OCI-M2 (cell line): ENCODE data around the gene ACTR1A.
A peak's percentile ranks its signal among the peaks of the same experiment; 100 is the strongest.
"Not testable (repeated sequence)": the region's sequence is repeated elsewhere in the genome, so short reads cannot be mapped to it uniquely, and the experiment has no call there.

ENCODE experiments used
- DNase-seq: peaks from one replicate; lab custom pipeline; 2025; ENCODE audit not compliant: unreplicated experiment; lab: John Stamatoyannopoulos, UW

ACTR1A gene

GRCh38 chr10:102455893-102456471 lies 46.5 kb downstream of the ACTR1A start:
- DNase-seq = no peak

DNA sequence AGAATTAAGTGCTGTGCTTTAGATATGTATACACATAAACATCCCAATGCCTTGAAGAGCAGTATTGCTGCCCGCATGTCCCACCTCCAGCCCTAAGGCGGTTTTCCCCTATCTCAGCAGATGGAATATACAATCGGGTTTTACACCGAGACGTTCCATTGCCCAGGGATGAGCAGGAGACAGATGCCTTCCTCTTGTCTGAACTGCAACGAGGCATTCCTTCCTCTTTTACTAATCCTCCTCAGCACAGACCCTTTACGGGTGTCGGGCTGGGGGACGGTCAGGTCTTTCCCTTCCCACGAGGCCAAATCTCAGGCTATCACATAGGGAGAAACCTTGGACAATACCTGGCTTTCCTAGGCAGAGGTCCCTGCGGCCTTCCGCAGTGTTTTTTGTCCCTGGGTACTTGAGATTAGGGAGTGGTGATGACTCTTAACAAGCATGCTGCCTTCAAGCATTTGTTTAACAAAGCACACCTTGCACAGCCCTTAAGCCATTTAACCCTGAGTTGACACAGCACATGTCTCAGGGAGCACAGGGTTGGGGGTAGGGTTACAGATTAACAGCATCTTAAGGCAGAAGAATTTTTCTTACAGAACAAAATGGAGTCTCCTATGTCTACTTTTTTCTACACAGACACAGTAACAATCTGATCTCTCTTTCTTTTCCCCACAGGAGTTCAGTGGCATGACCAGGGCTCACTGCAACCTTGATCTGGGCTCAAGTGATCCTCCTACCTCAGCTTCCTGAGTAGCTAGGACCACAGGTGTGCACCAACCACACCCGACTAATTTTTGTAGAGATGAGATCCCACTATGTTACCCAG lies 47.6 kb downstream of the ACTR1A start:
- not testable (repeated sequence) for DNase-seq

DNA sequence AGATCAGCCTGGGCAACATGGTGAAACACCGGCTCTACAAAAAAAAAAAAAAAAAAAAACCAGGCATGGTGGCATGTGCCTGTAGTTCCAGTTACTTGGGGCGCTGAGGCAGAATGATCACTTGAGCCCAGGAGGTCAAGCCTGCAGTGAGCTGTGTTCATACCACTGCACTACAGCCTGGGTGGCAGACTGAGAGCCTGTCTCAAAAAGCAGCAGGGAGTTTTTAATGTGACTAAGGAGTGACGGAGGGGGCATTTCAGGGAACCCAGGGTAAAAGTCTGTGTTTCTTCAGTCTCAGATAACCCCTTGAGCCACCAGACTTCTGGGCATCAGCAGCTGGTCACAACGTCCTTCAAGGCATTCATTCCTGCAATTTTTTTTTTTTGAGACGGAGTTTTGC lies 49.0 kb downstream of the ACTR1A start:
- no peak for DNase-seq

DNA sequence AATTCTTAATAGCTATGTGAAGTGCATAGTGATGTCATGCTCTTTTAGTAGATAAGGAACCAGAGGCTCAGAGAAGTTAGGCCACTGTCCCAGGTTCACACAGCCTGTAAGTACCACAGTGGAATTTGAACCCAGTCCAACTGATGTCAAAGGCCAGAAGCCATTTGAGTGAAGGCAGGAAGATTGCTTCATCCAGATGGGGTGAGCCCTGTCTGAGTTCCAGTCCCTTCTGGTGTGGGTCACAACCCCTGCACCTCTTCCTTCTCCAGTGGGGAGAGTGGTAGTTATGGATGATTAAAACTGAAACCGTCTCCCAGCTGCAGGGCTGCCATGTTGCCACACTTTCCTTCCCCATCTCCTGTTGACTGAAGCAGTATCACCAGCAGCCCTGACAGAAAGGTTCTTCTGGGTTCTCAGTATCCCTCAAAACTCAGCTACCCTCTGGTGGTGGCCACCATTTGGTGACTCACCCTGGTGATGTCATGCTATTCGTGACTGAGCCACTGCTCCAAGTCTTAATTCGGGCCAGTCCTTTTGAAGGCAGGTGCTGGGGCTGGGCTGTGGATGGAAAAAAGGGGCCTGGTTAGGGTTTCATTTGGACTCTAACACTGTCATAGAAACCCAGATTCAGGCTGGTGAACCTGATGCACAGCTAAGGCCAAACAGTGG lies 49.7 kb downstream of the ACTR1A start:
- no peak for DNase-seq

DNA sequence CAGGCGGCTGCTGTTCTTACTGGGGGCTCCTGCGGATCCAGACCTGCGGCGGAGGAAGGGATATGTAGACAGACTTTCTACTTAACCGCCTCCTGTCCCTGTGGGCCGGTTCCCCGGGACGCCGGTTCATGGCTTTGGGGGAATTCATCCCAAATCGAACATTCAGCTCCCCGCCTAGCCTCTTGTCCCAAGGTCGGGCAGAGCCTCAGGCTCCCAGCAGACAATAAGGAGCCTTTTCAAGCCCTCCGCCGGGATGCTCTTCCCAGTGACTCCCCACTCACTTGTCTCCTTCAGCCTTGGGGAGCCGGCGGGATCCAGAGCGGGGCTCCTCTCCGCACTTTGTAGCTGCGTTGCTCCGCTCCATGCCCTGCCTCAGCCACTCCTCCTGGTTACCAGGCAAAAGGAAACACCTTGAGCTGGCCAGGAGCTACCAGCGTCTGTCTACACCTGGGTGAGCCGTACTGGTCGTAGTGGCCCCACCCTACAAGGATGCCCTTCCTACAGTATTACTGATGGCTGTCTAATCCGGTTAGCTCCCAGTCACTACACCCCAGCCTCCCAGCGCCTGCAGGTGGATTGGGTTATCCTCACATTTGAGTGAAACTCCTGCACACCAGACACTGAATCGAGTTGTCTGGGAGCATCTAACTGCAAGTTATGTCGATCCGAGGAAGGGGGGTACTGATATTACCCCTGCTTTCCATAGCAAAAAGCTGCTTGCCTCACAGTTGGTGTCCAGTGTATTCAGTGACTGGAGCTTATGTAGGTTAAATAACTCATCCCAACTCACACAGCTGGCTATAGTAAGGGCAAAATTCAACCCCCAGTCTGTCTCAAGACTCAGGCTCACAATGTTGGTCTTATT lies 51.2 kb downstream of the ACTR1A start, which contains the start of gene C10orf95:
C10orf95 (minus strand) TSS at position 439 of the 865 bp plus-strand sequence. CDS start 450 bp downstream, outside the sequence.
- no peak for DNase-seq

DNA sequence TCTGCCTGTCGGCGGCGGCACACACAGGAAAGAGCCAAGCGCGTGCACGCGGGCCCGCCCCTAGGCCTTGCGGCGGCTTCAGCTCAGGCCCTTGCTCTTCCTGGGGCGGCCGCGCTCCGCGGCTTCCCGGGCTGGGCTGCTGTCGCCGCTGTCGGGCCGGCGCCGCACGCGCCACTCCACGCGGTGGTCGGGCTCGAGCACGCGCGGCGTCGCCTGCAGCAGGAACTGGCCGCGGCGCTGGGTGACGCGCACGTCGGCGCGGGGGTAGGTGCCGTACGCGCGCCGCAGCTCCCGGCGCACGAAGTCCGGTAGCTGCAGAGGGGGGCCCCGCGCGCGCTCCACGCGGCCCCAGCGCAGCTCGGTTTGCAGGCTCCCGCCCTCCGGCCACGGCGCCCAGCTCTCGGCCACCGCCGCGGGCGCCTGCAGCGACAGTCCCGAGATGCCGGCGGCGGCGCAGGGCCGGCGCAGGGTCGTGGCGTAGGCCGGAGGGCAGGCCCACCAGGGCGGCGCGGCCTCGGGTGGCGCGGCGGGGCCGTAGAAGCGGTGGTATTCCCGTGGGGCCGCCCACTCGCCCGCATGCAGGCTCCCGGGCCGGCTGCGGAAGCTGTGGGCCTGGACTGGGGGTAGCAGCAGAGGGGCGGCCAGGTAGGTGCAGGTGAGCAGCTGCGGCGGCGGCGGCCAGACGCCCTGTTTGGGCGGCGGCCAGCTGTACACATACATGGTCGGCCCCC lies 52.0 kb downstream of the ACTR1A start:
- no peak for DNase-seq

GRCh38 chr10:102450124-102450373 lies 52.5 kb downstream of the ACTR1A start:
- no peak for DNase-seq

DNA sequence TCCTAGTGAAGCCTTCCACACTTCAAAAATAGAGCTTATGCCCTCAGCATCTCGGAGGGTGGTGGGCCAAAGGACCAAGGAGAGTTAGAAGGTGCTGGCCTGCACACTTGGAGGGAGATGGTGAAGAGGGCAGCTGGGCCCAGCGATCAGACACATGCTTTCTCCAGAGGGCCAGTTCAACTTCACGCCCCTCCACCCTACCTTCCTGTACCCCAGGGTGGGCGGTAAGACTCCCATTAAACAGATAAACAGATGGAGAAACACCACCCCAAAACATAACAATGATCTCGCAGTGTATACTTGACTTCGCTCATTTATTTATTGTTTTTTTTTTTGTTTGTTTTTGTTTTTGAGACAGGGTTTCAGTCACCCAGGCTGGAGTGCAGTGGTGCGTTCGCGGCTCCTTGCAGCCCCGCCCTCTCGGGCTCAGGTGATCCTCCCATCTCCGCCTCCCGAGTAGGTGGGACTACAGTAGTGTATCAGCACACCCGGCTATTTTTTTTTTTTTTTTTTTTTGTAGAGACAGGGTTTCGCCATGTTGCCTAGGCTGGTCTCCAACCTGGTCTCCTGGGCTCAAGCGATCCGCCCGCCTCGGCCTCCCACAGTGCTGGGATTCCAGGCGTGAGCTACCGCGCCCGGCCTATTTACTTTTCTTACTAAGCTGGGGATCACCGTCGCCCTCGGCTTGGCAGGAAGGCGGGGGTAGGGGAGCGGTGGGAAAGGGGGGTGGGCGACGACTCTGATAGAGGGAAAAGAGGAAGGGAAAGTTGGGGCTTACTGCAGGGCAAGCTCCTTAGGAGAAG lies 53.0 kb downstream of the ACTR1A start:
- peak; percentile 49 for DNase-seq

GRCh38 chr10:102444851-102445250 lies 57.7 kb downstream of the ACTR1A start:
- DNase-seq = no peak

- DNase-seq = no peak
These were observed 64.1 kb downstream of the ACTR1A start for GRCh38 chr10:102438374-102438773.

- DNase-seq = no peak
These were observed 65.0 kb downstream of the ACTR1A start for GRCh38 chr10:102437515-102437914.

DNA sequence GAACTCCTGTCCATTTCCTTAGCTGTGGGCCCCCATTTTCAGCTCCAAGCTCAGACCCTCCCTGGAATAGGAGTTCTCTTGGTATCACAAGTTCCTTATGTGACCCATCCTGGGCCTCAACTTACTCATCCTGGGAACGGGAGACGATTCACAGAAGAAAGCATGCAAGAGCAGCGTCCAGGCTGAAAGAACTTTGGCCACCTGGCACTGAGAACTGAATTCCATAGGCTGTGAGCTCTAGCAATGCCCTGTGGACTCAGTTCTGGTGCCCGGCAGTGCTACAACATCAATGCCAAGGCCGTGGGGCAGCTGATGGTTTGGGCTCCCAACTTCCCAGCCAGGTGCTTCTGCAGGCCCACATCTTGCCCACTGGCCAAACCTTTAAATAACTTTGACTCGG lies 66.2 kb downstream of the ACTR1A start:
- no peak for DNase-seq

DNA sequence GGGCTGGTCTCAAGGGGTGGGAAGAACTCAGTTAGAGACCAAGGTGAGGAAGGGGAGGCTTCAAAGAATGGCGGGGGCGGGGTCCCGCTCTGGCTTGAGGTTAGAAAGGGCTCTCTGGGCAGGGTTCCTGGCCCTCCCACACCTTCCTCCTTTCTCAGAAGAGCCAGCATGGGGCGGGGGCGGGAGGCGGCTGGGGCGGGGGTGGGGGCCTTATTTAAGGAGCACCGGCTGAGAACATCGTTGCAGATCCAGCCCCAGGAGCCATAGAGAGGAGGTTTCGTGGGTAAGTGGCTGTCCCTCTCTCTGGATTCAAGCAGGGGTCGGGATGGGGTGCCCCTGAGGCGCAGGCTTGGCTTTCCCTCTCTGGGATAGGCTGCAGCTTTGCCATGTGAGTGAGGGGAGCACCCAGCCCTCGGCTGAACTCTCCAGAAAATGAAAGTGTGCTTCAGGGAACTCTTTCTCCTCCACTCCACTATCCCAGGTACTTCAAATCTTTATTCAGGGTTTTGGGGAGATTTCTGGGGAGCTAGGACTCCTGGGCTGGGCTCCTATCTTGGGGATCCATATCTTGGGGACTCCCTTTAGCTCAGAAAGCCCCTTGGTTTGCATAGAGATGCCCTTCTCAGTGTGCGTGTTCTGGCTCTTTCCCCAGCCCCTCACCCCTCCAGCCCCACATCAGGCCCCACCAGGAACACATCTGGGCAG lies 66.8 kb downstream of the ACTR1A start:
- DNase-seq = no peak

DNA sequence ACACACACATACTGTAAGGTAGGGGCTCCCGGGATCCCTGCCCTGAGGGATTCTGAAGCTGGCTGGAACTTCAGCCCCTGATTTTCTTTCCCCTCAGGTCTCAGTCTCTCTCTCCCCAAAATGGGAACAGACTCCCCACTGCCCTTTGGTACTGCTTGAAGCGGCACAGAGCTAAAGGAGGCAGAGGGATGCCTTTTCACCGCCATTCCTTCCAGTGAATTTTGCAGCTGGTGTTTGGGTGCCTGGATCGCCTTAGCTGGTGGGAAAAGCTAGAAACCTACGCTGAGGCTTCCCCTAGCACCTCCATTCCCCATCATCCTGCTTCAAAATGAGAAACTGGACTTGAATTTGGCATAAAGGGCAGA lies 67.4 kb downstream of the ACTR1A start:
- DNase-seq = no peak

DNA sequence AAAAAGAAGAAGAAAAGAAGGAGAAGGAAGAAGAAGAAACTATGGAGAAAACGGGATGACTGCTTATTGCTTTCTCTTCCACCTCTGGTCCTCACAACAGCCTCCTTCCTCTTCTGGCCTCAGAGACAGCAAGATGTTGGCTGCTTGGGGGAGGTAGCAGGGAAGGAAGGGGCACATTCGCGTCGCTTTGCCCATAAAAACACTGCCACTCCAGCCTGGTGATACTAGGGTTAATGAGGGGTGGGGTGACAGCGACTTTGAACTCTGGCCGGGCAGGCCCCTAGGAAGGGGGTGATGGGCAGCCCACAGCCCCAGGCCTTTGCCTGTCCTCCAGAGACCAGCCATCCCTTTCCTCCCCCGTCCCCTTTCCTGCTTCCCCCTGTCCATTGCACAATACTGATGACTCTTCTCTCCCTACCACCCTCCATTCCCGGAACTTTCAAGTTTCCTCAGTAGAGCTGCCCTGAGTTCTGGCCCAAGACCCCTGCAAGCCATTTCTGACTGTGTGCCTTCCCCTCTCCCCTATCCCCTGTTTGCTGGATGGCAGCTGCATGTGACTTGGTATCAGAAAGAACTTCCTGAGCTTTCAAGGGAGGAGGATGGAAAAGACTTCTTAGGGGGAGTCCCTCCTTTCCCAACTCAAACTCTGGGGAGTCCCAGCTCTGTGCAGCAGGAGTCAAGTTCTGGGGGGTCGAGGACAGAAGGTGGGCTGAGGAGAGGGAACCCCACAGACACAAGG lies 67.9 kb downstream of the ACTR1A start:
- no peak for DNase-seq

DNA sequence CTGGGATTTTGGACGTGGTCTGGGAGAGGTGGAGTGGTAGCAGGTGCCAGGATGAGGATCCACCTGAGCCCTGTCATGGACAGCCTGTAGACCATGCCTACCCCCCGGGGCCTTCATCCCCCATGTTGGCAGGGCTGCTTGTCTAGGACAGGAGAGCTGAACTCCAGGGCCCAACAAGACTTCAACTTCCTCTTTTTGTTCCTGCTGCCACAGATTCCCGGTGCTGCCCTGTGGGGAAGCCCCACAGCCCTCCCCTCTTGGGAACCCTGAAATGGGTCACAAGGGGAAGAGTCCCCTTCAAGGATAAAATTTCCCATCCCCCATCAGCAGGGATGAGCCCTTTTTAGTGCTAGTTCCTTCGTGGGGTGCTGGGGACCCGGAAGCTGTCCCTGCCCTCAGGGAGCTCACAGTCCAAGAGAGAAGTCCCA lies 68.9 kb downstream of the ACTR1A start:
- no peak for DNase-seq

DNA sequence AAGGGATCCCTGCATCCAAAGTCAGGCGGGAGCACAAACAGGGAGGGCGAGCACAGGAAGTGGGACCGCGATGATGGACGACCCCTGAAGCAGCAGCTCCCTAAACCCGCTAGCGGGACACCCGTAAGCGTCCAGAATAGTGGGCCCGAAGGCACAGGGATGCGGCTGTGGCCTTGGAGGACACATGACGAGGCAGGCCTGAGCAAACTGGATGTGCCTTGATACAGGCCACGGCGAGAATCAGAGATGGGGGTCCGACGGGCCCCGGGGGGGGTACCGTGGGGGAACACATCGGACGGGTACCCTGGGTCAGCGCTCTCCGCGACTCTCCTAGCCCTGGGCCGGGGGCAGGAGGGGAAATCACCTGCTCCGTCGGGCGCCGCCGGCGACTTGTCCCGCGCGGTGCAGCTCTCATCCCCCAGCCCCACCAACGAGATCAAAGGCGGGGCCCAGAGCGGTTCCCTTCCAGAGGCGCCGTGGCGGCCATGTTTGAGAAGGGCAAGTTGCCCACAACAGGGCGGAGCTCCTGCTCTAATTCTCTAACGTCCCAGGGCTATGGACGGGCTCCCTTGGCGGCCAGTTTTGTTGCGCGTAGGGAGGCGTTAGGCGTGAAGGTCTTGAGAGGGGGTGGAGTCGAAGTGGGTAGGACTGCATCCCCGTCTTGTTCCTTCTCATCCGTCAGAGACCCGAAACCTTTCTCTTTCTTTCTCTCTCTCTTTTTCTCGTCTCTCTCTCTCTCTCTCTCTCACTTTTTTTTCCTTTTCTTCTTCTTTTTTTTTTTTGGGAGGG lies 70.2 kb downstream of the ACTR1A start, which contains the start of gene CUEDC2:
CUEDC2 (minus strand) TSS at position 413 of the 789 bp plus-strand sequence. CDS start 7,386 bp downstream, outside the sequence.
- DNase-seq = peak; percentile 95
